ENCODE data around the gene SND1. TPM values are rescaled to one million over a fixed set of nuclear protein-coding genes. Genes with fewer than 3 reads are reported as not detected.

SND1 gene
- total and polyA plus RNA-seq, 10 donors, result 61.7 to 173 (median 116) TPM

DNA sequence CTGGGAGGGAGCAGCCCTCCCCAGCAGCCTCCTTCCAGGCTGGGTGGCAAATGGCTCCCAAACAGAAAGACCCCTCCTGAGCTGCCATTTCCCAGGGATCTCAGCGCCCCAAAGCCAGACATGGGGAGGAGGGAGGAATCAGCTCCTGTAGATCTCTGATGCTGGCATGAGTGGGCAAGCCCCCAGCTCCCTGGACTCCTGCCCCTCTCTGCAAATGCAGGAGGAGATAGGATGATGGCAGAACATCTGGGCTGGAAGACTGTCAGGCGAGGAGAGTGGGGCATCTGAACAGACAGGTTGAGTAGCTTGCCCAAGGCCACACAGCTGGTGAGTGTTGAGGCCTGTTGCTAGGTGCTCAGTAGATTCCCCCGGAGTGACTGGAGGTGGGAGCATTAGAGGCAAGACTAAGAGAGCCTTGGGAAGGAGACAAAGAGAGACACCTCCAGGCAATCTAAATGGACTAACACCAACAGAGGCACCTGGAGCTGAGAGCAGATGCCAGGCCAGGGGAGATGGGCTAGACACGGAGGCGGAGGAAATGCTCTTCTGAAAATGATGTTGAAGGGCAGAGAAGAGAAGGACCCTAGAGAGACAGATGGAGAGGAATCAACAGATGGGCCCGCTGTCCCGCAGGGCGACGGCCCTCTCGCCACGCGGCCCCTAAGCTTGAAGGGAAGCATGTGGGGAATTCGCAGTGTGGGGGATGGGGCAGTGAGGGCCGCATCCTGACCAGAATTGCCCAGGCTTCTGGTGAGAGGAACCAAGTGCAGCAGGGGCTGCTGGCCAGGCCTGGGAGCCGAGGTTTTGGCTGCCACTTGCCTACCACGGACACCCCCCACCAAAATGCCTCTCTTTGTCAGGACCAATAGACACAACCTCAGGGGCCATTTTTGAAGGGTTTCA is 464.1 kb downstream of the SND1 start:
- intact Hi-C loops (cut with DNase I; ENCODE audit: low total_unique reads), result no loop called here
- Histone ChIP-seq H3K27me3 (replicated peaks in 1 of 7) (no peaks in the 10 kb centered on the region), H3K27ac (no peak overlapping the region), H3K4me1 (peaks cover 19 to 48% (median 38%) of the 10 kb centered on the region in 6 donors), H3K4me3 (no peak overlapping the region), H3K36me3 (no peaks in the 10 kb centered on the region), H3K9me3 (no peaks in the 10 kb centered on the region)
- TF ChIP-seq, protein P1, sequence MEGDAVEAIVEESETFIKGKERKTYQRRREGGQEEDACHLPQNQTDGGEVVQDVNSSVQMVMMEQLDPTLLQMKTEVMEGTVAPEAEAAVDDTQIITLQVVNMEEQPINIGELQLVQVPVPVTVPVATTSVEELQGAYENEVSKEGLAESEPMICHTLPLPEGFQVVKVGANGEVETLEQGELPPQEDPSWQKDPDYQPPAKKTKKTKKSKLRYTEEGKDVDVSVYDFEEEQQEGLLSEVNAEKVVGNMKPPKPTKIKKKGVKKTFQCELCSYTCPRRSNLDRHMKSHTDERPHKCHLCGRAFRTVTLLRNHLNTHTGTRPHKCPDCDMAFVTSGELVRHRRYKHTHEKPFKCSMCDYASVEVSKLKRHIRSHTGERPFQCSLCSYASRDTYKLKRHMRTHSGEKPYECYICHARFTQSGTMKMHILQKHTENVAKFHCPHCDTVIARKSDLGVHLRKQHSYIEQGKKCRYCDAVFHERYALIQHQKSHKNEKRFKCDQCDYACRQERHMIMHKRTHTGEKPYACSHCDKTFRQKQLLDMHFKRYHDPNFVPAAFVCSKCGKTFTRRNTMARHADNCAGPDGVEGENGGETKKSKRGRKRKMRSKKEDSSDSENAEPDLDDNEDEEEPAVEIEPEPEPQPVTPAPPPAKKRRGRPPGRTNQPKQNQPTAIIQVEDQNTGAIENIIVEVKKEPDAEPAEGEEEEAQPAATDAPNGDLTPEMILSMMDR (IDR thresholded peaks at IDR 0.05 in 8 of 11, conservative IDR thresholded peaks at IDR 0.05 in 3 of 11), result no peak
- TF ChIP-seq POLR2A (IDR thresholded peaks at IDR 0.05) (no peak), POLR2AphosphoS5 (IDR thresholded peaks at IDR 0.05) (no peak)
- WGBS, 5 donors, result 83 to 86% (median 85%) methylated on average over 16 of the region's 16 CpGs
- DNase-seq, result peak; percentile 69

DNA sequence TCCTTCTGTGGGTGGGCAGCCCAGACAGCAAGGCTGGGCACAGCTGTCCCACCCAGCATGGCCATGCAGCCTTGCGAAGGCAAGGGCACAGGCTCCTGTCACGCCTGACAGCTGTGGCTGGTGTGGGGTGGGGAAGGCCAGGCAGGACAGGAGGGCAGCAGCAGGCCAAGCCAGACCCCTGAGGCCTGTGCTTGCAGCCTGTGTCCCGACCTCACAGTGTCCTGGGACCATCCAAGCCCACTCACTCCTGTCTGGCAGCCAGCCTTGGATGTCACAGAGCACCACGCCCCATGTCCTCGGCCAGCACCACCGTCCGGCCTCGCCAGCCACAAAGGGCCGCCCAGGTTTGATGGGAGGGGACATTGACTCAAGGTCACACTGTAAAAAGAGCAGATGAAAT is 464.7 kb downstream of the SND1 start:
- Histone ChIP-seq H3K9me3 (no peaks in the 10 kb centered on the region), H3K4me1 (peaks cover 12 to 48% (median 38%) of the 10 kb centered on the region in 6 donors), H3K27ac (peak overlapping the region in 1 of 8 donors; percentile 13), H3K36me3 (no peaks in the 10 kb centered on the region), H3K4me3 (no peak overlapping the region), H3K27me3 (replicated peaks in 1 of 7) (no peaks in the 10 kb centered on the region)
- TF ChIP-seq POLR2AphosphoS5 (IDR thresholded peaks at IDR 0.05), result peak in 2 of 3 donors; percentile 28 to 42
- no peak for TF ChIP-seq POLR2A (IDR thresholded peaks at IDR 0.05)
- TF ChIP-seq, protein P1 (IDR thresholded peaks at IDR 0.05 in 8 of 11, conservative IDR thresholded peaks at IDR 0.05 in 3 of 11), result no peak
- WGBS, 5 donors, result 77 to 80% (median 80%) methylated on average over 7 to 9 of the region's 9 CpGs
- intact Hi-C loops (cut with DNase I; ENCODE audit: low total_unique reads), result no loop called here
- DNase-seq, result peak; percentile 73

DNA sequence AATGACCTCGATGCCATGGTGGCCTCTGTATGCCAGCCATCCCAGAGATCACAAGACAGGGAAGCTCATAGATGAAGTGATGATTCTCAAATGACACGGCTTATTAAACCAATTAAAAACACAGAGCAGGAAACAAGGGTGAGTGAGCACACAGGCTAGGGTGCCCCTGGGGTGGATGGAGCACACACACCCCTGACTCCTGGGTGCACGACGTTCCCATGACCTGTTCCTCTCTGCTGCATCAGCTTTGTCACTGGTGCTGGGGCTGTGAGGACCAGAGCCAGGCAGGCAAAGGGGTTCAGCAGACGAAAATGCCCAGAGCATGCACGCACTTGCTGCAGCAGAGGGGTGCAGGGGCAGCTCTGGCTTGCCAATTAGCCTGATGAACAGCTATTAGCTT is 465.7 kb downstream of the SND1 start:
- Histone ChIP-seq H3K4me1 (peaks cover 2 to 48% (median 32%) of the 10 kb centered on the region in 6 donors), H3K4me3 (no peak overlapping the region), H3K36me3 (no peaks in the 10 kb centered on the region), H3K9me3 (no peaks in the 10 kb centered on the region), H3K27ac (no peak overlapping the region), H3K27me3 (replicated peaks in 1 of 7) (no peaks in the 10 kb centered on the region)
- WGBS, 5 donors, result 74 to 84% (median 82%) methylated on average over 6 of the region's 6 CpGs
- TF ChIP-seq POLR2AphosphoS5 (IDR thresholded peaks at IDR 0.05), result peak in 2 of 3 donors; percentile 15 to 48
- TF ChIP-seq, protein P1 (IDR thresholded peaks at IDR 0.05 in 8 of 11, conservative IDR thresholded peaks at IDR 0.05 in 3 of 11), result no peak
- peak; percentile 79 for DNase-seq
- intact Hi-C loops (cut with DNase I; ENCODE audit: low total_unique reads), result no loop called here

GRCh38 chr7:128119036-128119435 is 467.0 kb downstream of the SND1 start:
- intact Hi-C loops (cut with DNase I; ENCODE audit: low total_unique reads), result no loop called here
- no peaks in the 10 kb centered on the region for H3K9me3 ChIP-seq
- no peak overlapping the region for H3K27ac ChIP-seq
- H3K4me1 ChIP-seq, result peaks cover 0 to 49% (median 29%) of the 10 kb centered on the region in 6 donors
- H3K27me3 ChIP-seq (replicated peaks in 1 of 7), result no peaks in the 10 kb centered on the region
- WGBS, 5 donors, result 85 to 100% (median 89%) methylated on average over 3 to 5 of the region's 5 CpGs
- no peaks in the 10 kb centered on the region for H3K36me3 ChIP-seq
- H3K4me3 ChIP-seq, result no peak overlapping the region
- DNase-seq, result peak; percentile 60
- TF ChIP-seq POLR2AphosphoS5 (IDR thresholded peaks at IDR 0.05) (no peak), POLR2A (IDR thresholded peaks at IDR 0.05) (no peak)
- TF ChIP-seq, protein P1 (IDR thresholded peaks at IDR 0.05 in 8 of 11, conservative IDR thresholded peaks at IDR 0.05 in 3 of 11), result no peak
